NOMO-1 treated with dmso at 0.1 percent for 144 hours (cell line): ENCODE results near the gene NFKB1.
"Not testable (repeated sequence)": the region's sequence is repeated elsewhere in the genome, so short reads cannot be mapped to it uniquely, and the experiment has no call there.

Experiments
- DNase-seq: peaks from one replicate; lab custom pipeline; 2025; ENCODE audit not compliant: unreplicated experiment; lab: John Stamatoyannopoulos, UW

NFKB1 gene

DNA sequence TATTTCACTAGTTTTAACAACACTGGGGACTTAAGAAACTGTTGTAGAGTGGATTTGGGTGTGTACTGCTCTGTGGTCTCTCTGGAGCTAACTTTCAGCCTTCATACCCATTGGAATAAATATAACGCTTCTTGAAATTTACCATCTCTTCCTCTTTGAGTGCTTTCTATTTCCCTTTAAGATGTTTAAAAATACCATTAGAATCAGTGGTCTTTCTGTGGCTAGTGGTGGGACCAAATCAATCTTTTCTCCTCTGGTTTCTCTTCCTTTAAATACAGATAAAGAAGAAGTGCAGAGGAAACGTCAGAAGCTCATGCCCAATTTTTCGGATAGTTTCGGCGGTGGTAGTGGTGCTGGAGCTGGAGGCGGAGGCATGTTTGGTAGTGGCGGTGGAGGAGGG lies 92.0 kb downstream of the NFKB1 start:
- DNase-seq, result peak; percentile 8

GRCh38 chr4:102594000-102594399 lies 92.8 kb downstream of the NFKB1 start:
- DNase-seq, result no peak

DNA sequence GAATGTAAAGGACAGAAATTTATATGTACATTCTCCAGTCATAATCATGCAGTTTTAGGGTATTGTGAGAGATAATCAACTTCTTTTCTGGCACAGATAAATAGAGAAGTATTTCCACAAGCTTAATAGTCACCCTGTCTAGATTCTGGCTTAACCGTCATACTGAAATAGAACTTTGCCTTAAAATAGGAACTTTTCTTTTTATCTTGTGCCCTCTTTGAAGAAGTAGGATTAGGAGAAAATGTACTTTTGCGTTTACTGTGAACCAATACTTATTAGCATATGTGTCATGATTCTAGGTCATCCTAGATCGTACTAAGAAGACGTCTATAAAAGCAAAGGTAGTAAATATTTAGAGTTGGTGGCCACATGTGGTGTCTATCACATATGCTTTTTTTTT lies 95.4 kb downstream of the NFKB1 start:
- no peak for DNase-seq

DNA sequence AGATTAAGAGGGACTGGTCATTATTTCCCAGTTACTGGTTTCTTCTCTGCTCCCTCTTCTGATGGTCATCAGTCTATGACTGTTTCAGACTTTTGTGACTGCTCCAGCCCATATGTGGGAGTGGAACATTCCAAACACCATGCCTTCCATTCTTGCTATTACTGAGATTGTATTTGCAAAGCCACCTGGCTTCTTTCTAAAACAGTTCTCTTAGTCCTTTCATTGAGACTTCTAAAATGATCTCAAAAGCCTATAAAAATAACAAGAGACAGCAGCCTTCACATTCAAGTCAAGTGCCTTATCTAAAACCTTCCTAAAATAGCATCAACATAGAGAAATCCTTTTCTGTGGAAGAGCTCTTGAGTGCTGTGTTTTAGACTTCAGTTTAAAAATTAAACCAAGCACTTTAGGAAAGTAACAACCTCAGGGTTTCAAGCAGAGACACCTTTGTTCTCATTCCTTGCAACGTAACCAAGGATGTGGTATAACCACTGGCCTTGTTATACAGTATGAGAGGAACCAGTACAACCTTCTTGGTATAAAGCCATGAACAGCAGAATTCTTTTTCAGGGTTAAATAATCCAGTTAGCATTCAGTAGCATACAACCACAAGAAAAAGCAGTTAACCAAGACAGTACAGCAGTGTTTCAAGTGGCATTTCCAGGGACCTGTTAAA lies 97.1 kb downstream of the NFKB1 start:
- no peak for DNase-seq

- DNase-seq, result no peak
These were observed 97.7 kb downstream of the NFKB1 start for GRCh38 chr4:102598762-102599374.

DNA sequence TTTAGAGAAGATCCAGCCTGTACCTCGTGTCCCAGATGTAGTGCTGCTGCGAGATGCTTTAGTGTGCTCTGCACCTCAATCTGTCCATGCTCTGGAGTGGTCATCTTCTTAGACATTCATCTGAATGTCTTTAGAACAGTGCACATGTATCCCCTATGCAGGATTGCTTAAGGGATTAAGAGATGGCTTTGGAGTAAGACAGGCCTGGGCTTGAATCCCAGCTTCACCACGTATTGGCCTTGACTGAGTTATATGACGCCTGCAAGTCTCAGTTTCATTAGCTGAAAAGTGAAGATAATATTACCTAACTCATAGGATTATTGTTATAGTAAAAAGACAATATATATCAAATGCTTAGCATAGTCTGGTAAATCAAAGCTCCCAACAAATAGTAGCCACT lies 98.3 kb downstream of the NFKB1 start:
- no peak for DNase-seq

- DNase-seq, result no peak
These were observed 98.7 kb downstream of the NFKB1 start for GRCh38 chr4:102599886-102600285.

GRCh38 chr4:102600689-102601088 lies 99.5 kb downstream of the NFKB1 start:
- DNase-seq, result no peak

- DNase-seq, result no peak
These were observed 100.5 kb downstream of the NFKB1 start for GRCh38 chr4:102601586-102602227.

DNA sequence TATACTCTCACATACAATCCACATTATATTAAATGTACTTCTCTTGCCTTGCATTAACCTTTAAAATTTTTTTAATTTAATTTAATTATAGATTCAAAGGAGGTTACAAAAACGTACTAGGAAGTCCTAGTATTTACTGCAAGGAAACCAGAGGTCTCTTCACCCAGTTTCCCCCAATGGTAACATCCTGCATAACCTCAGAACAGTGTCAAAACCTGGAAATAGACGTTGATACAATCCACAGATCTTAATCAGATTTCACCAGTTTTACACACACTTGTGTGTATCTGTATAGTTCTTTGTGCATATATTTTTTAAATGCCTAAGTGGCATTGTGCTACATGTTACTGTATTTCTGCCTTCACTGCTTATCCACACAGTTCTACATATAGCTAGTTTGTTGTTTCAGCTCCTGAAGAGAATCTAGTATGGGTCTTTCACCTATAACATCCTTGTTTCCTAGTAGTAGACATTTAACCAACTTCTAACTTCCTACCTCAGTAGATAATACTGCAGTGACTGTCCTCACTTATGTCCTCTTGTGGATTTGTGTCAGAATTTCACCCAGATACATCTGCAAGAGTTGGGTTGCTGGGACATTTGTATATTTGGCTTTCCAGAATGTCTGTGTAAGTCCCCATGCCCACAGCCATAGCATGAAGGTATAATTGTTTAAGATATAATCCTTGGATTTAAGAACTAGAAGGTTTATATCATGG lies 103.2 kb downstream of the NFKB1 start:
- no peak for DNase-seq

DNA sequence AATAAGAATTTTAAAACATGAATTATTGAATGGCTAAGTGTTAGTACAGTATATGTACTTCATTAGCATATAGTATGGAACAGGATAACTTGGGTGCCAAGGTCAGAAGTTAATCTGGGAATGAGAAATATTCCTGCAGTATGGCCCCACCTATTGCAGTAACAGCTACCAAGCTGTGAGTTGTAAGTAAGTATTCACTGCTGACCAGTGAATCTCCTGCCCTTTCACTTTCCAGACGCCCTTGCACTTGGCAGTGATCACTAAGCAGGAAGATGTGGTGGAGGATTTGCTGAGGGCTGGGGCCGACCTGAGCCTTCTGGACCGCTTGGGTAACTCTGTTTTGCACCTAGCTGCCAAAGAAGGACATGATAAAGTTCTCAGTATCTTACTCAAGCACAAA lies 105.1 kb downstream of the NFKB1 start:
- DNase-seq, result no peak

DNA sequence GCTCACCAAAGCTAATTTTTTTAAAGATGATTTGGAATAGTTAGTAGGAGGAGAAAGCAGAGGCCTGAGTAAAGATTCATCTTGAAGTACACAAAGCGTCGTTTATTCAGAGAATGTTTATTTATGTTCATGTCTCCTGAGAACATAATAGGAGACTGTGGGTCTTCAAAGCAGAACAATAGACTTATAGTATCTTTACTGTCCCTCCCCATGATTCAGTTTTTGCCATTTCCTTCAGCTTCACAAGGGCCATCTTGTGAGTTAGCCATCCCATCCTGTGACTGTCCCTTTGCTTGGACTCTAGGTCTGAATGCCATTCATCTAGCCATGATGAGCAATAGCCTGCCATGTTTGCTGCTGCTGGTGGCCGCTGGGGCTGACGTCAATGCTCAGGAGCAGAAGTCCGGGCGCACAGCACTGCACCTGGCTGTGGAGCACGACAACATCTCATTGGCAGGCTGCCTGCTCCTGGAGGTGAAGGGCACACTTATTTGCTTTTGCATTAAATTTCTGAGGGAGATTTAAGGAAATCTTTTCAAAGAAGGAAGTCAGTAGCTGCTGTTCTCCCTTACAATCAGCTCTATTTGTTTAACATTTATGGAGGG lies 105.8 kb downstream of the NFKB1 start:
- no peak for DNase-seq

GRCh38 chr4:102608190-102608589 lies 107.0 kb downstream of the NFKB1 start:
- DNase-seq, result no peak

DNA sequence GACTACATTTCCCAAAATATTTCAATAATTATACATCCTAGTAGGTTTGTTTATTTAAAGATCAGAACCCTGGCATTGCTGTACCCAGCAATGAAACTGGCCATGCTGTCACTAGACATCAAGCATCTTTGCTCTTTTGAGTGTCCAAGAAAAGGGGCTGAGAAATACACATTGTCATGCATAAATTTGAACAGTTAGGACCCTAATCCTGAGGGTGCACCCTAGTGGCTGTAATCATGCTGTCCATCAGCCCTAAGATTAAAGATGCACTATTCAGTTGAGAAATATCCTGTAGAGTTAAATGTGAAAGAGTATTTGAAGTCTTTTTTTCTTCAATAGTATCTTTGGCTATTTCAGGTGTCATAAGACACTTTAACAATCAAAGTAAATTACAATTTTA lies 108.8 kb downstream of the NFKB1 start:
- no peak for DNase-seq

DNA sequence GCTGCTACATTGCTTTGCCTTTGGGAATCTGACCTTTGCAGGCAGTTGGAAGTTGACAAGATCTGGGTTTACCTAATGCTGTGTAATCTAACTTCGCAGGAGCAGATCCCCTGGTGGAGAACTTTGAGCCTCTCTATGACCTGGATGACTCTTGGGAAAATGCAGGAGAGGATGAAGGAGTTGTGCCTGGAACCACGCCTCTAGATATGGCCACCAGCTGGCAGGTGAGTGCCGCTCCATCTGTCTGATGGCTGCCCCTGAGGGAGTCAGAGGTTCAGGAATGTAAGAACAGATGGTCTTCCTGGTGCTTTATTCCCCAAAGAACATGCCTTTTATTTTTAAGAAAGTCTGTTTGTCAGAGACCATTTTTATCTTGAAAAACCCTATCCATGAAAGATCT lies 109.3 kb downstream of the NFKB1 start:
- DNase-seq, result no peak

DNA sequence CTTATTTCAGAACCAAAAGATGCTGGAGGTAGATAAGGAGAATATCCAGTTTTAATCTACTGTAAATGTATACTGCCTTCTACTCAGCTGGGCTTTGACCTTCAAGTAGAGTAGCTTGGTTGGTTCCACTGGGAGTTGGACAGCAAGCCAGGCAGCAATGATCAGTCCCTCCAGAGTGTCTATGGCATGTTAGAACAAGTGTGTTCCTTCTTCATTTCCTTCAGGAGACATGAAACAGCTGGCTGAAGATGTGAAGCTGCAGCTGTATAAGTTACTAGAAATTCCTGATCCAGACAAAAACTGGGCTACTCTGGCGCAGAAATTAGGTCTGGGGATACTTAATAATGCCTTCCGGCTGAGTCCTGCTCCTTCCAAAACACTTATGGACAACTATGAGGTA lies 111.1 kb downstream of the NFKB1 start:
- no peak for DNase-seq

DNA sequence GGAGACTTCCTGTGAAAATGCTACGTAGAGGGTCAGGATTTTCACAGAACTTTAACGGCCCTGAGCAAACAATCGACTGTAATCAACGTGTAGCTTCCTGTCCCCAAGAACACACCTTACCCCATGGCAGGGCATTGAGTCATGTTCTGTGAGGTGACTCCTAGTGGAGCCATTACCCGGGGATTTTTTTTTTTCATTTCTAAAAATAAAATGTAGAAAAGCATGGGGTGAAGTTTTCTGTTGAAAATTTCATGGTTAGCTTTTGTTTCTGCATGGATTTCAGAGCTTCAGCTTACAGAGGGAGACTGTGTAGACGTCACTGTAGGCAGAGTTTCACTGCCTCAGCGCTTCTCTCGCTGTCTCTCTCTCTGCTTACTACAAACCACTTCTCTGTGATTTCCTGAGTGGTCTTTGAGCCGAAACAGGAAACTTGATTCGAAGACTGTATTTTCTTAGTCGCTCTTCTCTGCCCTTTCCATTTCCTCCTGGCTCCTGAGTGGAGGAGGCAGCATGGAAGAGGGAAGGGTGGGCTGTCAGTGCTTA lies 111.7 kb downstream of the NFKB1 start:
- DNase-seq, result no peak

DNA sequence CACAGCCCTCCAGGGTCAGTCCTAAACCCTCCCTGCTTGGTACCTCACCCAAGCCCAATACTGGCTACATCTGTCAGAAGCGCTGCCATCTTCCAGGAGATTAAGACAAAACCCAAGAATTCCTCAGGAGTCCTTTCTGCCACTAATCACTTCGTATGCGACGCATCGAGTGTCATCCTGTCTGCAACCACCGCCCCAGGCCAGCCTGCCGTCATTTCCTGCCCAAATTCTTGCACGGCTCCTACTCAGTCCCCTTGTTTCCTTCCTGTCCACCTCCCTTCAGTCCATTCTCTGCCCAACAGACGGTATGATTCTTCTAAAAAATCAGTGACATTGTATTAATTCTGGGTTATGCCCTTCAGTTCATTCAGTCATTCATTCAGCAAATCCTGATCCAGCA lies 113.6 kb downstream of the NFKB1 start:
- DNase-seq, result no peak

GRCh38 chr4:102616636-102617035 lies 115.5 kb downstream of the NFKB1 start:
- no peak for DNase-seq

- not testable (repeated sequence) for DNase-seq
These were observed 117.9 kb downstream of the NFKB1 start for GRCh38 chr4:102619021-102619420.
